ENCODE data around the gene C2orf80.

DNA sequence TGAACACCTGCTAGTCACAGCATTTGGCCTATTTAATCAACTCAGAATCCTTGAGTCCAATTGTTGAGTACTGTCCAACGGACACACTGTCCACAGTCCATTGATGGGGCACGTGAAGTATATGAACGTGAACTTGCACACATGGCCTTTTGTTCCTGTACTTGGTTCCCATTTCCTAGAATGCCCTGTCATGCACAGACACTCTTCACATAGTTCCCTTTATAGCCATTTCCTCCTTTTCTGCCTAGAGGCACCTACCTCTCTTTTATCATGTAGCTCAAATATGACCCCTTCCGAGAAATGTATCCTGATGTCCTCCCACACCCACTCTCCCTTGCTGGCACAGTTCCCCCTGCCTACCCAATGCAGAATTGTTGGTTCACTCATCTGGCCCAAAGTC, 17.7 kb downstream of the C2orf80 start:
- TF ChIP-seq, protein P1, sequence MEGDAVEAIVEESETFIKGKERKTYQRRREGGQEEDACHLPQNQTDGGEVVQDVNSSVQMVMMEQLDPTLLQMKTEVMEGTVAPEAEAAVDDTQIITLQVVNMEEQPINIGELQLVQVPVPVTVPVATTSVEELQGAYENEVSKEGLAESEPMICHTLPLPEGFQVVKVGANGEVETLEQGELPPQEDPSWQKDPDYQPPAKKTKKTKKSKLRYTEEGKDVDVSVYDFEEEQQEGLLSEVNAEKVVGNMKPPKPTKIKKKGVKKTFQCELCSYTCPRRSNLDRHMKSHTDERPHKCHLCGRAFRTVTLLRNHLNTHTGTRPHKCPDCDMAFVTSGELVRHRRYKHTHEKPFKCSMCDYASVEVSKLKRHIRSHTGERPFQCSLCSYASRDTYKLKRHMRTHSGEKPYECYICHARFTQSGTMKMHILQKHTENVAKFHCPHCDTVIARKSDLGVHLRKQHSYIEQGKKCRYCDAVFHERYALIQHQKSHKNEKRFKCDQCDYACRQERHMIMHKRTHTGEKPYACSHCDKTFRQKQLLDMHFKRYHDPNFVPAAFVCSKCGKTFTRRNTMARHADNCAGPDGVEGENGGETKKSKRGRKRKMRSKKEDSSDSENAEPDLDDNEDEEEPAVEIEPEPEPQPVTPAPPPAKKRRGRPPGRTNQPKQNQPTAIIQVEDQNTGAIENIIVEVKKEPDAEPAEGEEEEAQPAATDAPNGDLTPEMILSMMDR (IDR thresholded peaks at IDR 0.05) = no peak
- TF ChIP-seq POLR2A (IDR thresholded peaks at IDR 0.05) = no peak

All from tibial nerve (tissue), 3 donors.